GM12892 (cell line): ENCODE results near the gene TEX26.

Source experiments
- POLR2AphosphoS5 ChIP-seq: IDR thresholded peaks from 2 replicates; pipeline ENCODE4 v1.6.1; 2011; ENCODE audit warnings: low read depth, low read length, control low read depth
- TAF1 ChIP-seq: IDR thresholded peaks from 2 replicates; pipeline ENCODE4 v1.6.1; 2011; ENCODE audit warnings: low read depth, mild to moderate bottlenecking, control low read depth, low read length, borderline replicate concordance

GRCh38 chr13:30991184-30991583, 58.7 kb downstream of the TEX26 start:
- TF ChIP-seq TAF1: no peak
- no peak for TF ChIP-seq POLR2AphosphoS5
